Adrenal gland (tissue), 12 donors: Measurements from ENCODE around the gene CYP19A1. TPM values are rescaled to one million over a fixed set of nuclear protein-coding genes. Genes with fewer than 3 reads are reported as not detected.

Experiments used
- DNase-seq, 7 donors: peaks; one replicate each; pipeline ENCODE4 v3.0.0-alpha.2; 2019 to 2020
- H3K27ac ChIP-seq, 5 donors: fragments of 200-600 bp; sonication (generic) in 4 of 5; 1 replicate in 3 of 5; 2 replicates in 2 of 5; pipeline versions ENCODE4 v1.5.1 to v1.8.0; 2016 to 2020; ENCODE audit warnings: mild to moderate bottlenecking in 1 of 5
- H3K27me3 ChIP-seq: fragments of 200-600 bp; 2 replicates; pipeline ENCODE4 v1.8.0; 2021
- H3K36me3 ChIP-seq, 2 donors: fragments of 200-600 bp; replicated peaks in 1 of 2; 1 replicate in 1 of 2; 2 replicates in 1 of 2; pipeline versions ENCODE4 v1.5.1 to v1.8.0; 2018 to 2022
- H3K4me1 ChIP-seq, 2 donors: fragments of 200-600 bp; replicated peaks in 1 of 2; 1 replicate in 1 of 2; 2 replicates in 1 of 2; pipeline versions ENCODE4 v1.5.1 to v1.8.0; 2018 to 2021
- H3K4me3 ChIP-seq, 4 donors: fragments of 200-600 bp; sonication (generic) in 3 of 4; one replicate each; pipeline ENCODE4 v1.5.1; 2016 to 2018
- H3K9me3 ChIP-seq, 3 donors: fragments of 200-600 bp; sonication (generic) in 1 of 3; replicated peaks in 1 of 3; 1 replicate in 2 of 3; 2 replicates in 1 of 3; pipeline versions ENCODE4 v1.5.1 to v1.8.0; 2016 to 2021
- POLR2A ChIP-seq, 2 donors: fragments of 450-650 bp; IDR thresholded peaks; one replicate each; pipeline ENCODE4 v1.6.1; 2017; ENCODE audit warnings: antibody characterized with exemption in 2 of 2, mild to moderate bottlenecking in 2 of 2, moderate library complexity in 1 of 2
- WGBS, 4 donors: extraction: QIAGEN DNeasy Blood & Tissue Kit in 2 of 4; methylation state at CpG; one replicate each; pipeline versions ENCODE4 v1.1.5 to v1.1.7; 2013 to 2017; 5-methylcytosine and 5-hydroxymethylcytosine counted together
- intact Hi-C, 2 donors: fragments of 100-400 bp; cut with DNase I; formaldehyde crosslinking; loops; one replicate each; pipeline versions ENCODE4 v1.14.1 to v1.15.0; 2022 to 2023
- polyA plus RNA-seq, 3 donors: library from polyadenylated mRNA; stranded (reverse); fragments of 200-250 nt in 2 of 3; fragments of 350-450 nt in 1 of 3; fragmentation: Illumina TruSeq in 1 of 3; extraction: RNeasy Lipid Tissue Mini Kit (QIAGEN cat#74804) in 1 of 3; gene quantifications; one replicate each; pipeline ENCODE4 v1.2.3, GENCODE V29; 2013 to 2014
- total RNA-seq, 9 donors: library from RNA; depleted of rRNA in 4 of 9; stranded (reverse); fragments of >200 nt in 4 of 9; fragments of 120-200 nt in 1 of 9; fragmentation: NEBNext Ultra II Directional in 1 of 9; extraction: Animal tissue kit (Norgen Biotek cat#: 25700) in 1 of 9; gene quantifications; one replicate each; pipeline versions ENCODE4 v1.1.0 to v1.2.4, GENCODE V29; 2013 to 2023
- TF ChIP-seq, protein P1 (sequence below), 6 experiments: fragments of 450-650 bp in 4 of 6; fragments of 200-600 bp in 2 of 6; sonication (generic) in 1 of 6; IDR thresholded peaks; 1 replicate in 5 of 6; 2 replicates in 1 of 6; pipeline versions ENCODE4 v1.5.1 to v1.8.0; 2016 to 2021; ENCODE audit warnings: antibody characterized with exemption in 6 of 6, mild to moderate bottlenecking in 2 of 6, moderate library complexity in 1 of 6
- donor health status: healthy with polysubstance abuse.
- donor health status: Bipolar disorder and iron deficiency.
- donor health status: DM: yes; HTN: yes; CAD: no.
- donor health status: DM: no; HTN: no; CAD: no.
- donor health status: DM: no; HTN: no; CAD: no.
- donor health status: DM: yes; HTN: yes; CAD: no.

CYP19A1 gene
- total and polyA plus RNA-seq, 12 donors, result 0.41 to 21.6 (median 1.3) TPM

DNA sequence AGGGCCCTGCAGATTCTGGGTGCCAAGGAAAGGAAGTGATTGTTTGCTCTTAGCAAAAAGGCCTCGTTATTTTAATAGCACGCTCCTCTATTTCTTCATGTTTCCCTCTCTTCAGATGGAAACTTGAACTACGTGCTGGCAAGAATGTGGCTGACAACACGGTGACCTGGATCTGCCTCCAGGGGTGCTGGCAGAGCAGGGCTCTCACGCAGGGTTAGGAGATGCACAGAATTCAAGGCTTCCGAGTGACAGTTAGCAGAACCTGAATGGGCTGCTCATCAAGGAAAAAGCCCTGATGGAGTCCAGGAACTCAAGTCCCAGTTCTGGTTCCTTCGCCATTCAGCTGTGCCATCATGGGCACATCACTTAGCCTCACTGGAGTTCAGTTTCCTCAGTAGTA lies 22.7 kb downstream of the CYP19A1 start:
- no peaks in the 10 kb centered on the region for H3K36me3 ChIP-seq
- no peak overlapping the region for H3K4me3 ChIP-seq
- H3K27ac ChIP-seq, result no peak overlapping the region
- H3K27me3 ChIP-seq, result no peaks in the 10 kb centered on the region
- no peaks in the 10 kb centered on the region for H3K4me1 ChIP-seq
- intact Hi-C loops, result no loop called here
- H3K9me3 ChIP-seq, result no peaks in the 10 kb centered on the region
- 85 to 94% (median 92%) methylated on average over 7 of the region's 7 CpGs for WGBS, 4 donors
- DNase-seq, result no peak
- TF ChIP-seq, protein P1, sequence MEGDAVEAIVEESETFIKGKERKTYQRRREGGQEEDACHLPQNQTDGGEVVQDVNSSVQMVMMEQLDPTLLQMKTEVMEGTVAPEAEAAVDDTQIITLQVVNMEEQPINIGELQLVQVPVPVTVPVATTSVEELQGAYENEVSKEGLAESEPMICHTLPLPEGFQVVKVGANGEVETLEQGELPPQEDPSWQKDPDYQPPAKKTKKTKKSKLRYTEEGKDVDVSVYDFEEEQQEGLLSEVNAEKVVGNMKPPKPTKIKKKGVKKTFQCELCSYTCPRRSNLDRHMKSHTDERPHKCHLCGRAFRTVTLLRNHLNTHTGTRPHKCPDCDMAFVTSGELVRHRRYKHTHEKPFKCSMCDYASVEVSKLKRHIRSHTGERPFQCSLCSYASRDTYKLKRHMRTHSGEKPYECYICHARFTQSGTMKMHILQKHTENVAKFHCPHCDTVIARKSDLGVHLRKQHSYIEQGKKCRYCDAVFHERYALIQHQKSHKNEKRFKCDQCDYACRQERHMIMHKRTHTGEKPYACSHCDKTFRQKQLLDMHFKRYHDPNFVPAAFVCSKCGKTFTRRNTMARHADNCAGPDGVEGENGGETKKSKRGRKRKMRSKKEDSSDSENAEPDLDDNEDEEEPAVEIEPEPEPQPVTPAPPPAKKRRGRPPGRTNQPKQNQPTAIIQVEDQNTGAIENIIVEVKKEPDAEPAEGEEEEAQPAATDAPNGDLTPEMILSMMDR (IDR thresholded peaks at IDR 0.05), result no peak
- no peak for TF ChIP-seq POLR2A (IDR thresholded peaks at IDR 0.05)

DNA sequence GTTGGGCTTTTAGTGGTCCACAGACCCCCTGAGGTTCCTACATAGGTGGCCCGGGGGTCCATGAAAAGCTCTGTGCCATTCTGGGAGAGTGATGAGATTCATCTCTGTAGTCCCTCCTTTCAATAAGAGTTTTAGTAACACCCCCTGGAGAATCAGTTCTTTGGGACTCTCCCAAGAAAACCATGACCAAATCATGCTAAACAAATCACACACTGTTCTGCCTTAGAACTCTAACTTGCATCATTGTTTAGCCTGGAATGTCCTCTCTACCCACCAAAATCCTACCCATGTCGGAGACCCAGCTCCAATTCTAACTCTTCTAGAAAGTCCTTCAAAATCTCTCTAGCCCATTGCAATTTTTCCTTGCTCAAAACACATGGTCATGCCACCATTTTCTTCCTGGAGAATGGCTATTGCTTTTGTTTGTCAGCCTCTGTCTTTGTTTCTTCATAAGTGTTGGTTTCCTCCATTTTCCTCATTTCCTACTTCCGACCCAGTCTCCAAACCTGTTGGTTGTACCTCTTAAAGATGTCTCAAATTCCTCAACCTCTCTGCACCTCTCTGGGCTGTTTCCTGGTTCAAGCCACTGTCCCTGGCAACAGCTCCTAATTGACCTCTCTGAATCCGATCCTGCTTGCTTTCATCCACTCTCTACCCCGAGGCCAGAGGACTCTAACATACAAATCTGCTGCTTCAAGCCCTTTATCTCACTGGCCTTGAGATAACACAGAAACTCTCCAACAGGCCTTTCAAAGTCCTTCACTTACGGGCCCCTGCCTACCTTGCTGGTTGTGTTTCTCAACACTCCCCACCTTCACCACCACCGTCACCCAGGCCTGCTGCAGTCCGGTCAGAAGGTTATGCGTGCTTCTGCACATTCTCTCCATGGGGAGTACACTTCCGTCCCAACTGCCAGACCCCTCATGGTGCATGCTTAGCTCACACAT lies 23.7 kb downstream of the CYP19A1 start:
- no peak for TF ChIP-seq POLR2A (IDR thresholded peaks at IDR 0.05)
- TF ChIP-seq, protein P1 (IDR thresholded peaks at IDR 0.05), result no peak
- Histone ChIP-seq H3K9me3 (no peaks in the 10 kb centered on the region), H3K27ac (no peak overlapping the region), H3K4me3 (no peak overlapping the region), H3K27me3 (no peaks in the 10 kb centered on the region), H3K36me3 (no peaks in the 10 kb centered on the region), H3K4me1 (peaks cover 0 to 5% of the 10 kb centered on the region in 2 donors)
- DNase-seq, result no peak
- intact Hi-C loops, result no loop called here
- 59 to 76% (median 76%) methylated on average over 10 of the region's 10 CpGs for WGBS, 4 donors

- Histone ChIP-seq H3K9me3 (no peaks in the 10 kb centered on the region), H3K36me3 (no peaks in the 10 kb centered on the region), H3K4me1 (peaks cover 0 to 8% of the 10 kb centered on the region in 2 donors), H3K27me3 (no peaks in the 10 kb centered on the region), H3K27ac (no peak overlapping the region), H3K4me3 (no peak overlapping the region)
- DNase-seq, result no peak
- TF ChIP-seq, protein P1 (IDR thresholded peaks at IDR 0.05), result no peak
- no peak for TF ChIP-seq POLR2A (IDR thresholded peaks at IDR 0.05)
- 88 to 95% (median 93%) methylated on average over 10 of the region's 10 CpGs for WGBS, 4 donors
- intact Hi-C loops, result no loop called here
Observed at GRCh38 chr15:51313644-51314280, 24.6 kb downstream of the CYP19A1 start.

DNA sequence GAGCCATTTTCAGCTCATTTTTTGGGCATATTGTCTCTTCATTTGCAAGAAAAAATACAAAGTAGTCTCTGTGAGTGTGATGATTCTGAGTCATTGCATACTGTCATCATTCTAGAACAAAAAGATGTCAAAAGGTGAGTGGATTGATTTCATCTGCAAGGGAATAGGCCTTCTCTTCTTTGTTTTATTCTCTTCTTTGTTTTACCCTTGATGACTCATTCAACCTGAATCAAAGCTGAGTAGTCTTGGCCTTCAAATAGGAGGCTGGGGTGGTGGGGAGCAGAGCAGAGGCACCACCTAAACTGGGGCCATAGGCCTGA lies 25.4 kb downstream of the CYP19A1 start:
- H3K36me3 ChIP-seq, result no peaks in the 10 kb centered on the region
- H3K4me3 ChIP-seq, result no peak overlapping the region
- no peak for DNase-seq
- TF ChIP-seq, protein P1 (IDR thresholded peaks at IDR 0.05), result no peak
- TF ChIP-seq POLR2A (IDR thresholded peaks at IDR 0.05), result no peak
- H3K27ac ChIP-seq, result no peak overlapping the region
- intact Hi-C loops, result no loop called here
- H3K4me1 ChIP-seq, result peaks cover 0 to 8% of the 10 kb centered on the region in 2 donors
- no peaks in the 10 kb centered on the region for H3K9me3 ChIP-seq
- H3K27me3 ChIP-seq, result no peaks in the 10 kb centered on the region
